NT2/D1 (cell line): ENCODE data around the gene DDX52.

ENCODE experiments used
- SUZ12 ChIP-seq: IDR thresholded peaks from 2 replicates; pipeline ENCODE4 v1.6.1; 2011; ENCODE audit not compliant: insufficient read length, insufficient read depth; ENCODE audit errors: extremely low read depth
- YY1 ChIP-seq: IDR thresholded peaks from 2 replicates; pipeline ENCODE4 v1.6.1; 2011; ENCODE audit not compliant: insufficient read length, insufficient read depth
- ZNF274 ChIP-seq: IDR thresholded peaks from 2 replicates; pipeline ENCODE4 v1.6.1; 2011; ENCODE audit warnings: mild to moderate bottlenecking, low read depth, low read length

DNA sequence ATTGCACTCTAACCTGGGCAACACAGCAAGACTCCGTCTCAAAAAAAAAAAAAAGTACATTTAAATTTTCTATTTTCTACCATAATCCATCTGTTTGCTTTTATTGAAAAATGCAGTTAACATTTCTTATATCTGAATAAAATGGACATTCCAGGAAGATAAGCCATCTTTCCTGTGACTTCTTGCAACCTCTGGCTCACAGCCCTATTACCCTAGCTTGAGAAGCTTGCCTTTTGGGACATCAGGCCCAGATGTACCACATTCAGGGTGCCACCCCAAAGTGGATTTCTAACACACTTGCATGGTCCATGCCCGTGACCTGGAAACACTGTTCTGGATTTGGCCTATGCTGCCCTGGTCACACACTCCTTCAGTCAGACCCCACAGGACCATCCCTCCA lies 30.1 kb upstream of the DDX52 start:
- TF ChIP-seq ZNF274, result no peak
- TF ChIP-seq SUZ12, result no peak
- no peak for TF ChIP-seq YY1
